ENCODE results near the gene BRD8.

BRD8 gene

GRCh38 chr5:138188626-138189025 lies 10.2 kb upstream of the BRD8 start:
- Histone ChIP-seq H3K27me3 (ENCODE audit: control insufficient read depth, insufficient read depth, low read length, poor library complexity, severe bottlenecking) (no peaks in the 10 kb centered on the region), H3K4me3 (ENCODE audit: insufficient read depth, low read depth, low read length) (no peak overlapping the region), H3K27ac (ENCODE audit: insufficient read depth, low read depth, low read length, poor library complexity, severe bottlenecking) (no peak overlapping the region), H3K36me3 (ENCODE audit: control insufficient read depth, insufficient read depth, low read length) (peaks cover 78% of the 10 kb centered on the region), H3K4me1 (ENCODE audit: control insufficient read depth, insufficient read depth, low read length) (no peaks in the 10 kb centered on the region), H3K9me3 (ENCODE audit: control insufficient read depth, low read length) (no peaks in the 10 kb centered on the region)
- 92 to 94% methylated on average over 3 of the region's 3 CpGs for WGBS, 2 experiments

DNA sequence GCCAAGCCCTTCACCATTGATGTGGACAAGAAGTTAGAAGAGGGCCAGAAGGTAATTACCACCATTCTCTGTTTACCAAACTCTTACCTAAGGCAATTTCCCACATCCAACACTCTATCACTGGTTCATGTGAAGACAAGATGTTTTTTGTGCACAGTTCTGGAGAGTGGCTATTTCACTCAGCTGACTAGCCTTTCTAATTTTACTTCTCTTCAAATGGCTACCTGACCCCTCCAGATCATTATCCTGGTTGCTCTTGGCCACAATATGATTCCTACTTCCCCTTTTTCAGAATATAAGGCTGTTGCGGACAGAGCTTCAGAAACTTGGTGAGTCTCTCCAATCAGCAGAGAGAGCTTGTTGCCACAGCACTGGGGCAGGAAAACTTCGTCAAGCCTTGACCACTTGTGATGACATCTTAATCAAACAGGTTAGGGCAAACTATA lies 7.6 kb upstream of the BRD8 start:
- Histone ChIP-seq H3K9me3 (ENCODE audit: control insufficient read depth, low read length) (no peaks in the 10 kb centered on the region), H3K27ac (ENCODE audit: insufficient read depth, low read depth, low read length, poor library complexity, severe bottlenecking) (no peak overlapping the region), H3K4me1 (ENCODE audit: control insufficient read depth, insufficient read depth, low read length) (no peaks in the 10 kb centered on the region), H3K36me3 (ENCODE audit: control insufficient read depth, insufficient read depth, low read length) (peaks cover 87% of the 10 kb centered on the region), H3K4me3 (ENCODE audit: insufficient read depth, low read depth, low read length) (no peak overlapping the region), H3K27me3 (ENCODE audit: control insufficient read depth, insufficient read depth, low read length, poor library complexity, severe bottlenecking) (no peaks in the 10 kb centered on the region)
- WGBS, 2 experiments: 83 to 91% methylated on average over 2 of the region's 2 CpGs

GRCh38 chr5:138182808-138183207 lies 4.4 kb upstream of the BRD8 start:
- Histone ChIP-seq H3K4me1 (ENCODE audit: control insufficient read depth, insufficient read depth, low read length) (no peaks in the 10 kb centered on the region), H3K4me3 (ENCODE audit: insufficient read depth, low read depth, low read length) (no peak overlapping the region), H3K27ac (ENCODE audit: insufficient read depth, low read depth, low read length, poor library complexity, severe bottlenecking) (no peak overlapping the region), H3K9me3 (ENCODE audit: control insufficient read depth, low read length) (no peaks in the 10 kb centered on the region), H3K27me3 (ENCODE audit: control insufficient read depth, insufficient read depth, low read length, poor library complexity, severe bottlenecking) (no peaks in the 10 kb centered on the region), H3K36me3 (ENCODE audit: control insufficient read depth, insufficient read depth, low read length) (peaks cover 62% of the 10 kb centered on the region)
- 93 to 95% methylated on average over 6 of the region's 6 CpGs for WGBS, 2 experiments

GRCh38 chr5:138180841-138181240 lies 2.4 kb upstream of the BRD8 start:
- Histone ChIP-seq H3K27me3 (ENCODE audit: control insufficient read depth, insufficient read depth, low read length, poor library complexity, severe bottlenecking) (no peaks in the 10 kb centered on the region), H3K4me1 (ENCODE audit: control insufficient read depth, insufficient read depth, low read length) (no peaks in the 10 kb centered on the region), H3K36me3 (ENCODE audit: control insufficient read depth, insufficient read depth, low read length) (peaks cover 49% of the 10 kb centered on the region), H3K9me3 (ENCODE audit: control insufficient read depth, low read length) (no peaks in the 10 kb centered on the region), H3K4me3 (ENCODE audit: insufficient read depth, low read depth, low read length) (no peak overlapping the region), H3K27ac (ENCODE audit: insufficient read depth, low read depth, low read length, poor library complexity, severe bottlenecking) (no peak overlapping the region)
- 93 to 96% methylated on average over 5 of the region's 5 CpGs for WGBS, 2 experiments

DNA sequence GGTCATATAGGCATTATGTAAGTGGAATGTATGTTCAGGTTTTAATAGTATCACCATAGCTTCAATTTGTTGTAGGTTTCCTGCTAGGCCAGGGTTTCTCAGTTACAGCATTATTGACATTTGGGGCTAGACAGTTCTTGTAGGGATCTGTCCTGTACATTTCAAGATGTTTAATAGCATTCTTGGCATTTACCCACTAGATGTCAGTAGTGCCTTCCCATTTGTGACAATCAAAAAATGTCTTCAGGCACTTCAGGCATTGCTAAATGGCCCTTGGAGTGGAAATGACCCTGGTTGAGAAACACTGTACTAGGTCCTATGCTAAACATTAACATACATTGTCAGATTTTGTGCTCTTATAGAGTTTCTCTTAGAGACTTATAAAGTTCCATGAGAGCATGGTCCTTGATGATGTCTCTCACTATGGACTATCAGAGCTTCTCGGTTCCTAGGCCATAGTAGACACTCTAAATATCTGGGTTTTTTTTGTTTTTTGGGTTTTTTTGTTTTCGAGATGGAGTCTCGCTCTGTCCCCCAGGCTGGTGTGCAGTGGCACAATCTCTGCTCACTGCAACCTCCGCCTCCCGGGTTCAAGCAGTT lies 1.9 kb upstream of the BRD8 start:
- peaks cover 44% of the 10 kb centered on the region for H3K36me3 ChIP-seq (ENCODE audit: control insufficient read depth, insufficient read depth, low read length)
- H3K27me3 ChIP-seq (ENCODE audit: control insufficient read depth, insufficient read depth, low read length, poor library complexity, severe bottlenecking): no peaks in the 10 kb centered on the region
- H3K4me1 ChIP-seq (ENCODE audit: control insufficient read depth, insufficient read depth, low read length): no peaks in the 10 kb centered on the region
- no peaks in the 10 kb centered on the region for H3K9me3 ChIP-seq (ENCODE audit: control insufficient read depth, low read length)
- no peak overlapping the region for H3K27ac ChIP-seq (ENCODE audit: insufficient read depth, low read depth, low read length, poor library complexity, severe bottlenecking)
- H3K4me3 ChIP-seq (ENCODE audit: insufficient read depth, low read depth, low read length): peak overlapping the region; percentile 96
- 71 to 77% methylated on average over 5 of the region's 5 CpGs for WGBS, 2 experiments

DNA sequence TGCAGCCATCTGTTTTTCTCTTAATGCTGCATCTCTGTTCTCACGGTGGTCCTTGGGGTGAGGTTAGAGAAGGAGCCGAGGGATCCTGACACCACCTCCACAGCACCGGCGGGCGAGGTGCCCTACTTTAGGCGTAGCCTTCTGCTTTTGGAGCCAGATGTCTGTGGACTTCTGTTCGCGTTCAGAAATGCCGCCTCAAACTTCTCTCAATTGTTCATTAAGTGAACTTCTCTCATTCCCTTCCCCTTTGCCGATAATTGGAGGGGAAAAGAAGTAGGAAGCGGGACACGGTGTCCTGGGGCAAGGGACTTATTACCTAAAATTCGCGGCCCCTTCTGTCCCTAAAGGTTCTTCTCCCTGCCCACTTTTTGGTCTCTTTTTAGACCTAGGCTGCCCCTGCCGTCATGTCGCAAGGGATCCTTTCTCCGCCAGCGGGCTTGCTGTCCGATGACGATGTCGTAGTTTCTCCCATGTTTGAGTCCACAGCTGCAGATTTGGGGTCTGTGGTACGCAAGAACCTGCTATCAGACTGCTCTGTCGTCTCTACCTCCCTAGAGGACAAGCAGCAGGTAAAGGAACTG lies 937 bp upstream of the BRD8 start:
- H3K4me1 ChIP-seq (ENCODE audit: control insufficient read depth, insufficient read depth, low read length): no peaks in the 10 kb centered on the region
- no peaks in the 10 kb centered on the region for H3K27me3 ChIP-seq (ENCODE audit: control insufficient read depth, insufficient read depth, low read length, poor library complexity, severe bottlenecking)
- peak overlapping the region; percentile 96 for H3K4me3 ChIP-seq (ENCODE audit: insufficient read depth, low read depth, low read length)
- WGBS, 2 experiments: 0% methylated on average over 23 of the region's 23 CpGs
- H3K36me3 ChIP-seq (ENCODE audit: control insufficient read depth, insufficient read depth, low read length): peaks cover 39% of the 10 kb centered on the region
- H3K9me3 ChIP-seq (ENCODE audit: control insufficient read depth, low read length): no peaks in the 10 kb centered on the region
- H3K27ac ChIP-seq (ENCODE audit: insufficient read depth, low read depth, low read length, poor library complexity, severe bottlenecking): peak overlapping the region; percentile 93

- peak overlapping the region; percentile 93 for H3K27ac ChIP-seq (ENCODE audit: insufficient read depth, low read depth, low read length, poor library complexity, severe bottlenecking)
- 0% methylated on average over 16 of the region's 16 CpGs for WGBS, 2 experiments
- peaks cover 26% of the 10 kb centered on the region for H3K36me3 ChIP-seq (ENCODE audit: control insufficient read depth, insufficient read depth, low read length)
- H3K9me3 ChIP-seq (ENCODE audit: control insufficient read depth, low read length): no peaks in the 10 kb centered on the region
- H3K4me3 ChIP-seq (ENCODE audit: insufficient read depth, low read depth, low read length): peak overlapping the region; percentile 96
- H3K4me1 ChIP-seq (ENCODE audit: control insufficient read depth, insufficient read depth, low read length): no peaks in the 10 kb centered on the region
- no peaks in the 10 kb centered on the region for H3K27me3 ChIP-seq (ENCODE audit: control insufficient read depth, insufficient read depth, low read length, poor library complexity, severe bottlenecking)
These were observed 402 bp downstream of the BRD8 start for GRCh38 chr5:138177941-138178515.

GRCh38 chr5:138170299-138170698 lies 8.1 kb downstream of the BRD8 start:
- Histone ChIP-seq H3K36me3 (ENCODE audit: control insufficient read depth, insufficient read depth, low read length) (peaks cover 71% of the 10 kb centered on the region), H3K27me3 (ENCODE audit: control insufficient read depth, insufficient read depth, low read length, poor library complexity, severe bottlenecking) (no peaks in the 10 kb centered on the region), H3K9me3 (ENCODE audit: control insufficient read depth, low read length) (no peaks in the 10 kb centered on the region), H3K4me1 (ENCODE audit: control insufficient read depth, insufficient read depth, low read length) (no peaks in the 10 kb centered on the region), H3K27ac (ENCODE audit: insufficient read depth, low read depth, low read length, poor library complexity, severe bottlenecking) (no peak overlapping the region), H3K4me3 (ENCODE audit: insufficient read depth, low read depth, low read length) (no peak overlapping the region)

DNA sequence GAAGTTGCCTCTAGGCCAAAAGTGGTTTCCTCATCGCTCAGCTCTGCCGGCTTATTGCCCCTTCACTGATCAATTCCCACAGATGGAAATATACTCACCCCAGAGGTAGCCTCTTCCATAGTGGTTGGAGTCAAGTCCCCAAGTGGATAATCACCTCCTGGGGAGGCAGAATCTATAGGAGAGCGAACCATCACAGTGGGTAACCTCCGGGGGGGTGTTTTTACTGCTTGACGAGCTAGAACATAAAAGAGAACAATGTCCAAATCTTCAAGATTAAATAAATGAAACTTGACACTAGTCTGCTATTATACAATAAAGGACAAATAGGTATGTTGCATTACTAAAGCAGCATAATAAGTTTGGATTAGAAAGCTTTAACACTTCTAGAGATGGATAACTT lies 9.3 kb downstream of the BRD8 start:
- H3K9me3 ChIP-seq (ENCODE audit: control insufficient read depth, low read length): no peaks in the 10 kb centered on the region
- no peak overlapping the region for H3K4me3 ChIP-seq (ENCODE audit: insufficient read depth, low read depth, low read length)
- WGBS, 2 experiments: 87 to 98% methylated on average over 5 of the region's 5 CpGs
- H3K27me3 ChIP-seq (ENCODE audit: control insufficient read depth, insufficient read depth, low read length, poor library complexity, severe bottlenecking): no peaks in the 10 kb centered on the region
- peaks cover 77% of the 10 kb centered on the region for H3K36me3 ChIP-seq (ENCODE audit: control insufficient read depth, insufficient read depth, low read length)
- no peak overlapping the region for H3K27ac ChIP-seq (ENCODE audit: insufficient read depth, low read depth, low read length, poor library complexity, severe bottlenecking)
- no peaks in the 10 kb centered on the region for H3K4me1 ChIP-seq (ENCODE audit: control insufficient read depth, insufficient read depth, low read length)

DNA sequence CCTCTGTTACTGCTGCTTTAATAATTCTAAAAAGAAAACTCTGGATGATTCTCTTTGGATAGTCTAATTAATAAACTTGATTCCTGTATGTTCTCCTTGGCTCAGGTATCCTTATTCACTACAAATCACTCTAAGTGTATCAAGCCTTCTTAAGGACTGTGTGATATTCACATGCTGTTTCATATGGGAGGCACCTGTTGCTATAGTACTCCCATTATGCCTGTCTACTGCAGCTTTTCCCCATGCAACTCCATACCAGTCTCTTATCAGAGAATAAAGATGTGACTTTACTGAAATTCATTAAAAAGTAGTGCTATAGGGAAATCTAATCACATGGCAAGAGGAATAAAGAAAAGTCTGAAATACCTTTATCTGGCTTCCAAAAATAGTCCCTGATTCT lies 14.7 kb downstream of the BRD8 start:
- peaks cover 91% of the 10 kb centered on the region for H3K36me3 ChIP-seq (ENCODE audit: control insufficient read depth, insufficient read depth, low read length)
- H3K4me1 ChIP-seq (ENCODE audit: control insufficient read depth, insufficient read depth, low read length): no peaks in the 10 kb centered on the region
- H3K9me3 ChIP-seq (ENCODE audit: control insufficient read depth, low read length): no peaks in the 10 kb centered on the region
- H3K4me3 ChIP-seq (ENCODE audit: insufficient read depth, low read depth, low read length): no peak overlapping the region
- no peak overlapping the region for H3K27ac ChIP-seq (ENCODE audit: insufficient read depth, low read depth, low read length, poor library complexity, severe bottlenecking)
- no peaks in the 10 kb centered on the region for H3K27me3 ChIP-seq (ENCODE audit: control insufficient read depth, insufficient read depth, low read length, poor library complexity, severe bottlenecking)
